NCI-H748 (cell line): ENCODE data around the gene TMEM108.

Source experiments
- DNase-seq: peaks from one replicate; lab custom pipeline; 2025; ENCODE audit not compliant: unreplicated experiment; lab: John Stamatoyannopoulos, UW

TMEM108 gene

DNA sequence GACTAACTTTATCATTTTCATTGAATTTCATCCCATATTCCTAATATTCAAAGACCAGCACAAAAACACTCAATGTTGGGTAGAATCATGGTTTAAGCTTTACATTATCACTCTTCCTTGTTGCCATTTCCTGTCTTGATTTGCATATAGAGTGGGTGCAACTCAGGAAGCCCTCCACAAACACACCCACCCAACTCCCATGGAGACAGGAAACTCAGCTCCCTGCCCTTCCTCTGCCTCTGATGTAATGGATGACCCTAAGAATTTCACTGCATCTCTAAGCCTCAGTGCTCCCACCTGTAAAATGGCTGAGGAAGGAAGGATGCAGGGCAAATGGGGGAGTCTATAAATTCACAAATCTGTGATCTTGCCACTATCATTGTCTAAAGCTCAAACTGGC is 263.5 kb downstream of the TMEM108 start:
- DNase-seq, result peak; percentile 2

DNA sequence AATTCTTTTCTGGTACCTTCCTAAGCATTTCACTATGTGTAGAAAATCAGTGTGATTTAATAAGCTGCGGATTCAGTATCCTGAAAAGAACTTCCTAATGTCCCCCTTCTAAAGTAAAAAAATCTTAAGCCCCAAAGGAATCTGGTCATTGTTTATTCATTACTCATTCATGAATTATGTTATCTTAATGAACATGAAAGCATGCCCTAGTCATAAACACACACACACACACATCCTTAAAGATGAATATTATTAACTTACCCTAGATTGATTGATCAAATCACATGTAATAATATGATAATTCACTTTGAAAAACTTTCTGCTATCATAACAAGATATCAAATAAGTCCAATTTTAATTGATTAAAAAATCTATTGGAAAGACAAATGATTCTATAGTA is 265.2 kb downstream of the TMEM108 start:
- no peak for DNase-seq

DNA sequence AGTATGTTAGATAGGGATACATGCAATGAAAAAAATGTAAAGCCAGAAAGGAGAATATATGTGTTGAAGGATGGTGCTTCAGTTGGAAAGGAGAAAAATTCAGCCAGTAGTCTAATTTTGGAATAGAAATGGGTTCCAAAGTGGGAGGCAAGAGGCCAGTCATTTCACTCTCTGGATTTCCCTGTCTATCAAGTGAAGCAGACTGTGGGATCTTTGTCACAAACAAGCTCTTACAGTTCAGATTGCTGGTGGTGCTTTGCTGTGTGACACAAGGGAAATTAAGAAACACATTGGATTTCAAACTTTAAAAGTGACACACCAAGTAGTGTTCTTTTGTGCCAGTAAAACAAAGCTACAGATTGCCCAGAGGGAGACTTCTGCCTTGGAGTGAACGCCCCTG is 279.7 kb downstream of the TMEM108 start:
- DNase-seq, result no peak

DNA sequence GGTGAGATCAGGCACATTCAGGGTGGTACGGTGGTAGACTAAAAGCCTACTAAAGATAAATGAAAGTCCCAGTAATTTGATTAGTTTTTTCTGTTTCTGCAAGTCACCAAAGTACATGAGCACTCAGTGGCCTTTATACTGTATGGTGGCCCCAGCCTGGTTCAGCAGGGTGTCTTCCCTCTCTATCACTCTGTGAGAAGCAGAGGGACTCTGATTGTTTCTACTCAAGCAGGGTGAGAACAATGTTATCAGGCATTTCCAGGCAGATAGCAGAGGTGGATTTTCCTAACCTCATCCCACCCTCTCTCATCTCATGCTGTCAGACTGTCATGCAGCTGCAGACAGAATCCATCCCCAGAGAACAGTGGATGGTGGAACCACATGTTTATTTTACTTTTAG is 290.2 kb downstream of the TMEM108 start:
- DNase-seq, result no peak

DNA sequence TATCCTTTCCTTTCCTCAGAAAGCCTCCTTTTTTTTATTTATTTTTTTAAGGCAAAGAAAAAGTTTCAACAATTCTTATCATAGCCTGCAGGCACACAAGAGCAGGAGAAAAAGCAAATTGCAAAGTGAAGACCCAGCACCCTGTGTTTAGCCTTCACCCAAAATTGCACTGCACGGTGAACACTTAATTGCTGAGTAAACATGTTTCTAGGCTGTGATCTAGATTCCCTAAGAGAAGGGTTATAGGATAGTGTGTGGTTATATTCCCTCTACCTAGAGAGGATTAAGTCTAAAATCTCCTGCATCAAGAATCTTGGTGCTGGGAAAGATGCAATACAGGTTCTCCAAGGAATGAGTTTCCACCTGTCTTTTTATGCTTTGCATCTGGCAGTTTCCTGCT is 291.4 kb downstream of the TMEM108 start:
- peak; percentile 24 for DNase-seq

DNA sequence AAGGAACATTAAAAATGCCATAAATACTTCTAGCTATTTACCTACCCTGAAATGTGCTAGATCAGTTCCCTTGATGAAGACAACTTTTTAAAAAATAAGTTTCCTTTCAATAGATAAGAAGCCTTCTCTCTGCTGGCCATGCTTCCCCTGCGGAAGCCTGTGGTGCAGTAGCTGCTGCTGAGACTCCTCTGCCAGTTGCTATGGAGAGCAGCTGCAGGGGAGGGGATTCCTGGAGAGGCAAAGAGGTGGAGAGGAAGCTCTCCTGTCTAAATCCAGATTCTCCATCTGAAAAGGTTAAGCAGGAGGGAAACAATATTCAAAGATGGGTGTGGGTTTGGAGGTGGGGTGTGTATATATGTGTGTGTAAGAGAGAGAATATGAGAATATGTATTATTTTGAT is 291.9 kb downstream of the TMEM108 start:
- DNase-seq, result peak; percentile 35

DNA sequence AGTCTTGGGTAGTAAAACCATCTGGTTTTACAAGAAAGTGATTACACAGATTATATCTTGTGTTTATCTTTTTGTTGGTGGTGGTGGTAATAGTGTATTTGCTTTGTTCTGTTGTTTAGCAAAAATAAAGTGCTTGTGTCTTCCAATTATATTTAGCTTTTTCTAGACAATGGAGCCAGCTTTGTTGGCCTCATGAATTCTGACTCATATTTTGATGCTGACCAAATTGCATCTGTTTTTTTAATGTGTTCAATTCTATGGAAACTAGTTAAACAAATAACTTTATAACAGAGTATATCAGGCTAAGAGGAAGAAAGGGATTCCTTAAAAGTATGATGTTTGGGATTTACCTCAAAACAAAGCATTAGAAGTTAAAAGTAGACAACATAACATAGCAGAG is 292.3 kb downstream of the TMEM108 start:
- DNase-seq, result no peak

DNA sequence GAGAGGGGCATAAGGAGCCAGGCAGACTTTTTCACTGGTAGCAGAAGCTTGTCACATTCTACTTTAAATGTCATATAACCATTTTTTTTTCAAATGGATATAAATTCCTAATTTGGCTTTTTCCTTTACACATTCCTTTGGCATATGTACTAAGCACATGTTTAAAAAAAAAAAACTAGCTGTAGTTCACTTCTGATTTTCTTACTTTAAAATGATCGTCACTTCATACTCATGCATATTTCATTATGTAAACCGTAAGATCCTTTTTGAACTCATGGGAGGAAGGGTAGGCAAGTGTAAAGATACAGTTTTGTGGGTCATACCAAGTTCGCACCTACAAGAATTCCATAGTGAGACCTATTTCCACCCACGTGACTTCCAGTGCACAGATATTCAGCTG is 316.5 kb downstream of the TMEM108 start:
- no peak for DNase-seq

DNA sequence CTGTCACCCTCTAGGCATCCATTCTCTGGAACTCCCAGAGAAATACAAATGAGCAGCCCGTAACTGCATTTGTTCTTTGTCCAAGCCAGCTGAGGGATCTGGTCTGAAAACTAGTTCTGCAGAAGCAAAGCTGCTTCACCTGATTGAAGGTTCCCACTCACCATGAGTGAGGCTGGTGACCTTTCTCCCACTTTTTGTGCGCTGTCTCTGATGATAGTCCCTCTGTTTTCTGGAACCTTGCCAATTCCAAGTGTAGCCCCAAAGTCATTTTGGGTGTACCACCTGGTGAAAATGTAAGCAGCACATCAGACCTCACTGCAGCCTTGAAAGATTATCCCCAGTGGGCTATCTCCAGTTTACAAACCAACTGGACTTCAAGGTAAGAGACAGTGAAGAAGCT is 322.3 kb downstream of the TMEM108 start:
- DNase-seq, result no peak

DNA sequence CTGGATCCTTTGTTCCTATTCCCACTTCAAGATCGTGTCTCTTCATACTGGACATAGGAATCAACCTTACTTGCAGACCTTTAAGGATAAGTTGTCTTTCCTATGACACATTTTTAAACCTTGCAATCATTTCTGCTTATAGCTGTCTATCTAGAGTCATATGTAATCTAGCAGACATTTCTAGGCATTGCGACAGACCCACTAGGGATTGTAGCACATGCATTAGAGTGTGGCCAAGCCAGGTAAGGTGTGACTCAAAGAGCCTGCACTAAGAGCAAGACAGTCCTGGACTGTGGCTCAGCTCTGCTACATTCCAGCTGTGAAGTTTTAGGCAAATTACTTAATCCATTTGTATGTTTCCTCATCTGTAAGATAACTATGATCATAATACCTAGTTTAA is 322.8 kb downstream of the TMEM108 start:
- DNase-seq, result no peak

DNA sequence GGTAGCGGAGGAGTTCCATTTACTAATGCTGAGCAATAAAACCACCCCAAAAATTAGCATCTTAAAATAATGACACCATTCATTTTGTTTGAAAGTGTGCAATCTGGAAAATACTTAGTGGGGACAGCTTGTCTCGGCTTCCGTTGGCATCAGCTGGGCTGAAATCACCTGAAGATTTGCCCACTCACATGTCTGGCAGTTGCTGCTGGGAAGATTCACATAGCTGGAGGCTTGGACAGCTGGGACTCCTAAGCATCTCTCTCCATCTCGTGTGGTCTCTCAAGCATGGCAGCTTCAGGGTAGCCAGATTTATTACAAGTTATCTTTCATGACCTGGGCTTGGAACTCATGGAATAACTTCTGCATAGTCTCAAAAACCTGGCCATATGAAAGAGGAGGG is 323.2 kb downstream of the TMEM108 start:
- no peak for DNase-seq

DNA sequence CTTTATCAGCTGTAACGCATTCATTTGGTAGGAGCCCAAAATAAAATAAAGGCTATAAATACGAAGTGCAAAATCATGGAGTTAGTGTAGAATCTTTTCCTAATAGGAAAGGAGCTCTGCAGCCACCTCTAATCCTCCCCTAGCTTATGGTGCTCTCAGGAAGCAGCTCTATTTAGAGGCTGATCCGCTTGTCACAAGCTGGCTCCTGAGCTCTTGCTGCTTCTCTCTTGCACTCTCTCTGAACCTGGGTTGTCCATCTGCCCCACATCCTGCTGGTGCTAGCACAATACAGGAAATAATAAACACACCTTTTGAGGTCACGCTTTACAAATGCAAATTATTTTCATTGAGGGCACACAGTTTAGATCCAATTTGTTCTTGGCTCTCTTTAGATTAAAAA is 324.3 kb downstream of the TMEM108 start:
- DNase-seq, result peak; percentile 74

DNA sequence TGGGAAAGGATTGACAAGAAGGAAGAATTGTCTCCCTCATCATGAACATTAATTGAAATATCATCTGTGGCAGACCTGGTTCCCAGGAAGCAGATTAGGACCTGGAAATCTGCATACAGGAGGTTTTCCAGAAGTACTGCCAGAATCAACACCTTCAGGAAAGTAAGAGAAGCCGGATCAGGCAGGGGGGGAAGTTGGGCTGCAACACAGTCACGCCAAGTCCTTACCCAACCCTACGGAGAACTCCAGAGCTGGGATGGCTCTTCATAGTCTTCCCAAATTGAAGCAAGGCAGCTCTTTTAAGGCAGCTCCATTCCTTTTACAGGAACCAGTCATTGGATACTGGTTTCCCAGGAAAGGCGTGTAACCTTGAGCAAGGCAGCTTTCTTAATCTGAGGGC is 326.5 kb downstream of the TMEM108 start:
- DNase-seq, result no peak

DNA sequence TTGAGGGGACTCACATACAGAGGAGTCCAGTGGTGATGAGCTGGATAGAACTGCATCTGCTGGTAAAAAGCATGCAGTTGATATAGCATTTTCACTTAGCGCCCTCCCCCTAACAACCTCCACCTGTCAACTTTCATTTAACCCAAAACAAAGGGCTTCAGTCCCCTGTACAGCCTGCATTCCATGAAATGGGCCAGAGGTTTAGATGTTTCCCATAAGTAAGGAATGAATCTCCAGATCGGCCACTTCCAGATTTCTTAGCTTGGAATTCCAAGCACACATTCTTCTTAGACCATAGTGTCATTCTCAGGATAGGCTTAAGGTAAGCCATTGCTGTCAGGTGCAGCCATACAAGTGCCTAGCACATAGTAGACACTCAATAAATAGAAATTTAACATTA is 328.7 kb downstream of the TMEM108 start:
- DNase-seq, result no peak

DNA sequence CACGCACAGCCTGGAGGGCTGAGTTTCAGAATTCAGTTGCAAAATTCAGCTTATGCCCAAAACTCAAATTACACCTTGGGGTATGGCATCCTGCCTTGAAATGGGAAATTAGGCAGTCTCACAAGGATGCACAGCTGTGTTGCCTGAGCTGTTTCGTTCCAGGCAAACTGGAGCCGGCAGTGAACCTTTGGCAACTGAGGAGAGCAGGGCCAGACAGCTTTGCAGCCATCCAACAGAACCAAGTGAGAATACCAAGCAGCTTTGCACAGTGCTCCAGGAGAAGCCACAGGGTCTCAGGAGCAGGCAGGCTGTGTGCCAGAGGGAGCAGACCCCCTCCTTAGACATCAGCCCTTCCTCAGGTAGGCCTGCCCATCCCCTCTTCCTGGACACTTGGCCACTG is 329.2 kb downstream of the TMEM108 start:
- DNase-seq, result no peak

DNA sequence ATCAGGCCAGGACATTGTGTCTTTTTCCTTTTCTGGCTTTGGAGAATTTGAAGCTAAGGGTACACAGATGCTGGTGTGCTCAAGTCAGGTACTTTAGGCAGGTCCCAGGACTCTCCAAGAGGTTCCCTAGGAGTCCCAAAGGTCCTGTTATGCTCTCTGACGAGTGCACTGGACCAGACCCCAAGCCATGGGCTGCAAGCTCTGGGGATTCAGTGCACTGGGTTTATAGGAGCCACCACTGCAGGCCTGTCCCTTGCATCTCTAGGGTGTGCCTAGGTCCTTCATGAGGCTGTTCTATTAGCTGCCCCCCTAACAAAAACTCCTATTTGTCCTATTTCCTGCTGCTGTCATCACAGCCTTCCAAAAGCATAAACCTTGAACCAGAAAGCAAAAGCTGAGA is 329.8 kb downstream of the TMEM108 start:
- DNase-seq, result no peak

DNA sequence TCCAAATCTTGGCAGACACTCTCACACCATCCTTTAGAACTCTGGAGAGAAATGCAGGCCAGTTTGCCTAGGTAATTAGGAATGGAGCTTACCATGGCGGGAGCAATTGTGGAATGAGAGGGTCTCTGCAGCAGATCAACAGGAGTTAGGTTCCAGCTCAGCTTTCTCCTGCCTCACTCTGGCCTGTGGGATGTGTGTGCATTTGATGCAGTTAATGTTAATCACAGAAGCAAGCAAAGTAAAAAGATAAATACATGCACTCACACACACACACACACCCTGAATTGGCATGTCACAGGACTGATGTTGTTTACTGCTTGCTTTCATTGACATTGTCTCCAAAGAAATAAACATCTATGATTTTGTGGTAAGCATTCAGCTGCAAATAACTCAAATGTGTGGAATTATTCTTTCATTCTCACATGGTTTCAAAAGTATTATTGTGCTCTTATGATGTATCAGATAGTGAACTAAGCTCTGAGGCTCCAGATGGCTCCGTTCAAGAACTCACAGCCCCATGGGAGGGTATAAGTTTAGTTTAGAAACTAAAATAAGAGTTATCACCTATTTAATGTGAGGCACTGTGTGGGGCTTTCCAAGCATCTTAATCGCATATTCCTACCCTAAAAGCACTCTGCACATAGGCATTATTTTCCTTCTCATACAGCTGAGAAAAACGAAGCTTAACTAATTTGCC is 330.3 kb downstream of the TMEM108 start:
- no peak for DNase-seq

DNA sequence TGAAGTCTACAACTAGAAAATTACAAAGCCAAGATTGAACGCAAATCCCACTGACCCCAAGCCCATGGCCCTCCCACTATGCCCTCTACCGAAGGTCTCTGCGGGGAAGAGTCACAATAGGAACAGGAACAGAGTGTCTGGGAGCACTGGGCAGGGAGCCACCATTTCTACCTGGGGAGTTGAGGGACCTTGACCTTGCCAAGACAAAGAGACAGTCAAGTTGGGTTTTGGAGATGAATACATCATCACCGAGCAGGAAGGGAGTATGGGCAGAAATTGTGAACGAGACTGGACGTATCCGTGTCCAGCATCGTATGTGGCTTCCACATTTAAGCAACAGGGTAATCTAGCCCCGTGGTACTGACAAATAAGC is 330.9 kb downstream of the TMEM108 start:
- DNase-seq, result no peak

DNA sequence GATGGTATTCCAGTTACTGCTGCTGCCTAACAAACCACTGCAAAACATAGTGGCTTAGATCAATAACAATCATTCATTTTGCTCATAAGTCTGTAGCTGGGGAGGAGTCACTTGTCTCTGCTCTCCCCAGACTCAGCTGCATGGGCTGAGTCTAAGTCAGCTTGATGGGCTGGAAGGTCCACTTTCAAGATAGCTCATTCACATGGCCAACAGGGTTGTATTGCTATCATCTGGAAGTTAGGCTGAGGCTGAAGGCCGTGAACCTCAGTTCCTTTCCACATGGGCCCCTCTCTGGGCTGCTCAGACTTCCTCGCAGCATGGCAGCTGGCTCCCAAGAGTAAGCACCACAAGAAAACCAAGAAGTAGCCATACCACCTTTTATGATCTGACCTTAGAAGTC is 333.0 kb downstream of the TMEM108 start:
- no peak for DNase-seq

DNA sequence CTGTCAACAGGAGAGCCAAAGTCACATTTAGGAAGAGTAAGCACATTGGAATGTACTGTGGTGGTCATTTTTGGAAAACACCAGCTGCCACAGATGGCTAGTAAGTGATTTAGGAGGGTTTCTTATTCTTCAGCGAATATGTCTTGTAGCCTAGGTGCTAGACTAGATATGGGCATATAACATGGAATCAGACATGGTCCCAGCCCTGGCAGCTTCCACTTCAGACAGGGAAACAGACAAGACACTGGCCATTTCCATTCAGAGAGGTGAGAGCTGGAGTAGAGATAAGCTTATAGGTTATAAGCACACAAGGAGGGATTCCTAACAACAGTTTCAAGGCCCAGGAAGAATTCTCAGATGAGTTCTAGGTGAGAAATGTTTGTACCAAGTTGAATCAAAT is 333.5 kb downstream of the TMEM108 start:
- no peak for DNase-seq

DNA sequence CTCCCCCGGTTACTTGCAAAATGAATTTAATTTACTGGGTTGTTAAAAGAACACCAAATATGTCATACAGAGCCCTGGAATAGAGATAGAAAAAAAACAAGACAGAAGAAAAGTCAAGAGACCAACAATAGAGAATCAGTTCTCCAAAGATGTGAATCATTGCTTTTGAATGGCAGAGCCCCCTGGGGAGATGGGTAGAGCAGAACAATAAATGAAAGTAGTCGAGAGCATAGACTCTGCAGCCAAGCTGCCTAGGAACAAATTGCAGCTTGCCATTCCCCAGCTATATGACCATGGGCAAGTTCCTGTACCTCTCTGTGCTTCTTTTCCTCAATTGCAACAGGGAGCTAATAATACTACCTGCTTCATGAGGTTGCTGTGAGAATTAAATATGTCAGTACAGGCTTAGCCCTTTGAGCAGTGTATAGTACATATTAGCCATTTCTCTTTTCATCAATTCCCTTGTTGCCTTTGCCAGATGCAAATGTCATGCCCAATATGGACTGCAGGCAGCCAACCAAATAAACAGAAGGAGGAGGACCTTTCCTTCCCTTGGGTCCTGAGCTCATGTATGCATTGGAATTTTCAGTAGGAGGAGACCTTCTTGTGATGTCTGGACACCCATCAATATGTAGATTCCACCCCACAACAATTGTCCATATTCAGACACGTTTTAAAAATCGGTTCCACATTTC is 336.7 kb downstream of the TMEM108 start:
- DNase-seq, result no peak

DNA sequence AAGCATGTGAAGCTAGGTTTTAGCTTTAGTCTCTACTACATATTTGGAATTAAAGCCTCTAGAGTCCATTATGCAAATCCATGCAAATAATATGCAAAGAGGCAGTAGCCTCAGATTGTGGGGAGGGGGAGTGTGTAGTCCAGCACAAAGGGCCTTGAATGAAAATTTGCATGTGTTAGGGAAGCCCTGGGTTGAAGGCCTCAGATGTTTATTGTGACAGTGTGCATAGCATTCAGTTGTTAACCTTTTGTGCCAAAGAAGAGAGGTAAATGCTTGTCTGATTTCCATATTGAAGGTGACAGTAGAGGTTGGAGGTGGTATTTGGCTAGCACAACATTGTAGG is 337.2 kb downstream of the TMEM108 start:
- DNase-seq, result no peak

DNA sequence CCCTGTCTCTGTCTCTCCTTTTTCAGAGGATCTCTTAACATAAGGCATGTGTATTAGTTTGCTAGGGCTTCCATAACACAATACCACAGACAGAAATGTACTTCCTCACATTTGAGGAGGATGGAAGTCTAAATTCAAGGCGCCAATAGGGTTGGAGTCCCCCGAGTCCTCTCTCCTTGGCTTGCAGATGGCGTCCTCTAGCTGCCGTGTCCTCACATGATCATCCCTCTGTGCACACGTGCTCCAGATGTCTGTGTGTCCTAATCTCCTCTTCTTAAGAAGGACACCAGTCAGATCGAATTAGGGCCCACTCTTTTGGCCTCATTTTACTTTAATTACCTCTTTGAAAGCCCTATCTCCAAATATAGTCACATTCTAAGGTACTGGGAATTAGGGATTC is 338.6 kb downstream of the TMEM108 start:
- DNase-seq, result peak; percentile 39
